Stimulated activated CD8-positive, alpha-beta memory T cell treated with anti-CD3 and anti-CD28 coated beads, Interleukin-2, amount 100 ng/mL, for 48 hours (primary cell): ENCODE results near the gene EPN1.

Experiments
- DNase-seq, 2 donors: peaks; one replicate each; pipeline ENCODE4 v3.0.0-alpha.2; 2020; ENCODE audit warnings: low read depth in 2 of 2

Gene EPN1

DNA sequence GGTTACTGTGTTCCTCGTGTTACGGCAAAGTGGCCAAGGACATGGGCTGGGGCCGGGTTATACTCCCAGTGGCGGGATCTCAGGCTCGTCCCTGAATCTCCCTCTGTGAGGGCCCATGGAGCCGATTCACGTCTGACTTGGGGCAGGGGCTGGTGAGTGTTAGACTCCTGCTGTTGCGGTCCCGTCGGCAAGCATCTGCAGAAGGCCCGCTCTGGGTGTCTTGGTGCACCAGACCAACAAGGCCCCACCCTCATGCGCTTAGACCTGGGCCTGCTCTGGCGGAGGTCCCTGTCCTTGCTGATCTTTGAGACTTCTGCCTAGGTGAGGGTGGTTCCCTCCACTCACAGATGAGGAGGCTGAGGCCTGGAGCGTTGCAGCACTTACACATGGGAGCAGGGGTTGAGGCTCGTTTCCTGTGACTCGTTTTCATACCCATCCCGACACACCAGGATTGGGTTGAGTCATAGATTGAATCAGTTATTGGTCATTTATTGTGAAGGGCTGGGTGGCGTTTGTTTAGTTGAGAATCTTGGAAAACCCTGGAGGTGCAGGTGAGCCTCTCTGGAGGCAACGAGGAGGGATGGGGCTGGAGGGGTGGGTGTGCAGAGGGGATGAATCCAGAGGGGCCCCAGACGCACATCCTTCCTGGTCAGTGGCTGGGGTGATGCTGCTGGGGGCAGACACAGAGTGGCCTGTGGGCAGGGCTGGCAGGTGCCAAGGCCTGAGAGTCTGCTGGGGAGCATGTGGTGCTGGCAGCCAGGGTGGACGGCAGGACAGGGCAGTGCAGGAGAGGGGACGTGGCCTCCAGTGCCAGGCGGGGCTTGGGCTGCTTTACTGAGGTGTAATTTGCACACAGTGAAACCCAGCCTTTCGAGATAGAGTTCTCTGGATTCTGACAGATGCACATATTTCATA, 4.6 kb downstream of the EPN1 start:
- DNase-seq, result no peak

DNA sequence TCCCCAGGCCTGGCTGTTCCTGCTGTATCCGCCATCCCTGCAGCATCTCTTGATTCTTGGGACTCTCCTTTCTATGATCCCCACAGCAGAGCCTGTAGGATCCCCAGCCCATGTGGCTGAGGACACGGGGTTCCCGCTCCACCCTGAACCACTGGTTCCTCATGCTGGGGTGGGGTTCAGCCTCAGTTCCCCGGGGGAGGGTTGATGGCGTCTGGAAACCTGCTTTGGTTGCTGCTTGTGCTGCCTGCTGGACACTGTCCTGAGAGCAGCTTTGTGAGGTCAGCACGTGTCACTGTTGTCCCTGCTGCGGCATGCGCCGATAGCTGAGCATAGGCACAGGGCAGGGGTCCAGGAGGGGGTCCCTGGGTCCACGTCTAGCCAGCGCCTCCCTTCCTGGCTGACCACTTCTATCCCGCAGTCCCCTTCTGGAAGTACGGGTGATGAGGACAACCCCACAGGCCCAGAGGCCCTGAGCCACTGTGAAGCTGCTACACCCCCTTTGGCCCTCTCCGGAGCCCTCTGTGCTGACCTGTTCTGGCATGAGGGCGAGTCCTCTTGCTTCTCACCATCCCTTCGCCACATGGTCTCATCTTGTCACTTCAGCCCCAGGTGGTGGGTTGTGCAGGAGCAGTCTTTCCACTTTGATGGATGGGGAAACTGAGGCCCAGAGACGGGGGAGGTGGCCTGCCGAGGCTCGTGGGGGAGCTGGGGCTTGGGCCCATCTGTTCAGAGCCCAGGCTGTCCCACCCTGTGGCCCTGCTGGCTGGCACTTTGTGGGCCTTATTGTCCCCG, 5.5 kb downstream of the EPN1 start:
- DNase-seq, result no peak

DNA sequence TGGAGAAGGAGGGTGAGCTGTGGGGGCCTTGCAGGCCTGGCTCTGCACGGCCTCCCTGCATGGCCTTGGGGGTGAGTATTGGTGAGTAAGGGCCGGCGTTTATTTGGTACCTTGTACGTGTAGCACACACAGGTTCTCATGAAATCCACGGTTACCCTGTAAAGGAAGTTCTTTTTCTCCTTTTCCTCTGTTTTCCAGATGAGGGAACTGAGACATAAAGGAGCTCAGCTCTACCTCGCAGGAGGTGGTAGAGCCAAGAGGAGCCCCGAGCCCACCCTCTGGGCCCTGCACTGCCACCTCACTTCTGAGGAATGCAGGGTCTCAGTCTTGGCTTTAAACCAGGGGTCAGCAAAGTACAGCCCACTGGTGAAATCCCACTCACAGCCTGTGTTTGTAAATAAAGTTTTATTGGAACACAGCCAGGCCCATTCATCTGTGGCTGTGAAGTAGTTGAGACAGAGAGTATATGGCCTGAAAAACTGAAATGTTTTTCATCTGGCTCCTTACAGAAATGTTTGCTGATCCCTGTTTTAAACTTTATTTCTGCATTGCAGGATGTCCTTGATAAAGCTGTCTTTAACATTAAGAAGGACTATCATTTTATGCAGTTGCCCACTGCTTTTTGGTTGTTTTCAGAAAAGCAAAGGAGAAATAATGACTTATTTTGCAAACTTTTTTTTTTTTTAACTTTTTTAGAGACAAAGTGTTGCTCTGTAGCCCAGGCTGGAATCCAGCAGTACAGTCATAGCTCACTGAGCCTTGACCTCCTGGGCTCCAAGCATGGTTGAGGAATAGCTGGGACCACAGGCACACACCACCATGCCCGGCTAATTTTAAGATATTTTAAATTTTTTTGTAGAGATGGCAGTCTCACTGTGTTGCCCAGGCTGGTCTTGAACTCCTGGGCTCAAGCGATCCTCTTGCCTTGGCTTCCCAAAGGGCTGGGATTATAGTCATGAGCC, 6.4 kb downstream of the EPN1 start:
- DNase-seq, result no peak

DNA sequence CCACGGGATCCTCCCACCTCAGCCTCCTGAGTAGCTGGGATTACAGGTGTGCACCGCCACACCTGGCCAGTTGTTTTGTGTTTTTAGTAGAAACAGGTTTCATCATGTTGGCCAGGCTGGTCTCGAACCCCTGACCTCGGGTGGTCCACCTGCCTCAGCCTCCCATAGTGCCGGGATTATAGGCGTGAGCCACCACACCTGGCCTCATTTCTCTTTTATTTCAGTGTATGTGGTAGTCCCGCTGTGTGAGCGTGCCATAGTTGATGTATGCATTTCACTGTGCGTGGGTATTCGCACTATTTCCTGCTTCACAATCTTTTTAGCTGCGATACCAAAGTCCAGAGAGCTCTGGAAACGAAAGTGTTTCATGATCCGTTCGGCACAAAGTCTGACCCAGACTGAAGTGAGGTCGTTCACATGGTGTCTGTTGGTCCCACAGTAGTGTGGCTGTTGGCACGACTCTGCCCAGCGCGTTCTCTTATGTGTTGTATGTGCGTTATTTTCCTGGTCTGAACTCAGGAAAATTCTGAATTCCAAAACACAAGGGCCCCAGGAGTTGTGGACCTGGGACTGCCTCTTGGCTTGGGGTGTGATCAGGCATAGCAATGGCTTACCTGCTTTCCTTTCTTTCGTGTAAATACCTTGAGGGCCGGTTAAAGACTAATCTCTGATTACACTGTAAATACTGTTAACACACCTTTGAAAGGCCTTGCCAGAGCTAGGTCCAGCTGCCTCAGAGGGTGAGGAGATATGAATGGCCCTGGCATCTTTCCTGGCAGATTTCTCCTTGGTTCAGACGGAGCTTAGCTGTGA, 8.6 kb downstream of the EPN1 start:
- DNase-seq, result no peak

- DNase-seq, result no peak
Measured at GRCh38 chr19:55684946-55685681, 10.1 kb downstream of the EPN1 start.

DNA sequence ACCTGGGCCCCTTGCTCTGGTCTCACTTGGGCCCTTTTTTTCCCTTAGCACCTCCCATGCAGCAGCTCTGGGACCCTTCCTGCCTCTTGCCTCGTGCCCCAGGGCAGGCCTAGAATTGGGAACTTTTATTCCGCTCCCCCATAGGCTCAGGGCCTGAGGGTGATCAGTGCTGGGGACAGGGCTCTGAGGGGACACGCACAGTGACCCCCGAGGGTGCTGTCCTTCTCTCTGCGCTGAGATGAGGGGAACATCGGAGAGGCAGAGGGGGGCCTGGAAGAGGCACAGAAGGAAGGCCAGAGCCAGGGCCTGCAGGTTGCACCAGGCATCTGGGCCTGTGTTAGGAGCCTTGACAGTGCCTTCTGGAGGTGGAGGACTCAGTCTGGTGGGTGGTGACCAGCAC, 10.8 kb downstream of the EPN1 start:
- DNase-seq, result no peak

GRCh38 chr19:55686311-55687050, 11.5 kb downstream of the EPN1 start:
- DNase-seq, result no peak

- no peak for DNase-seq
Measured at GRCh38 chr19:55687281-55688201, 12.5 kb downstream of the EPN1 start.

- no peak for DNase-seq
Measured at GRCh38 chr19:55688422-55689218, 13.6 kb downstream of the EPN1 start.

GRCh38 chr19:55689411-55690108, 14.5 kb downstream of the EPN1 start:
- no peak for DNase-seq

- no peak for DNase-seq
Measured at GRCh38 chr19:55690109-55690768, 15.2 kb downstream of the EPN1 start.

GRCh38 chr19:55690769-55691545, 15.9 kb downstream of the EPN1 start:
- no peak for DNase-seq

DNA sequence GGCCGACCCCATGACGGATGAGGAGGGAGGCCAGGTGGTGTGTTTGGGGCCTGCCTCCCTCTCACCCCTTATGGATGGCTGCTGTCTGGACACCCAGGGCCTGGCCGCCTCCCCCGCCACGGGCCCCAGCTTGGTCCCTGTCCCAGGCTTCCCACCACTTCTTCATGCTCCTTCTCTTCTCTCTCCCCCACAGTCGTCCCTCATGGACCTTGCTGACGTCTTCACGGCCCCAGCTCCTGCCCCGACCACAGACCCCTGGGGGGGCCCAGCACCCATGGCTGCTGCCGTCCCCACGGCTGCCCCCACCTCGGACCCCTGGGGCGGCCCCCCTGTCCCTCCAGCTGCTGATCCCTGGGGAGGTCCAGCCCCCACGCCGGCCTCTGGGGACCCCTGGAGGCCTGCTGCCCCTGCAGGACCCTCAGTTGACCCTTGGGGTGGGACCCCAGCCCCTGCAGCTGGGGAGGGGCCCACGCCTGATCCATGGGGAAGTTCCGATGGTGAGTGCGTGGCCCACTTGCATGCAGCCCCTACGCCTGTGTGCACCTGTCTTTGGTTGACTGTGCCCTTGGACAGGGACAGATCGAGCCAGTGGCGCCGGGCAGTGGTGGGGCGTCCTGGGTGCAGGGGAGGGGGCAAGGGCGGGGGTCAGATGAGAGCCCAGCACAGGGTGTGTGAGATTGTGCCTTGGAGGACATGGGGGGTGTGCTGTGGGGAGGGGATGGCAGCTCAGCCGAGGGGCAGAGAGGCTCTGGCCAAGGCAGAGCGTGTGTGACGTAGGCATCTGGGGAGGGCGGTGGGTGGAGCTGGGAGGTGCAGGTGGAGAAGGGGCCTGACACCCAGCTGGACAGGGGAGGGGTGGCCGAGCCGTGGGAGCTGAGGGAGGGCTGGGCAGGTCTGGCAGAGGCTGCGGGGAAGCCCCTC, 16.8 kb downstream of the EPN1 start:
- no peak for DNase-seq

DNA sequence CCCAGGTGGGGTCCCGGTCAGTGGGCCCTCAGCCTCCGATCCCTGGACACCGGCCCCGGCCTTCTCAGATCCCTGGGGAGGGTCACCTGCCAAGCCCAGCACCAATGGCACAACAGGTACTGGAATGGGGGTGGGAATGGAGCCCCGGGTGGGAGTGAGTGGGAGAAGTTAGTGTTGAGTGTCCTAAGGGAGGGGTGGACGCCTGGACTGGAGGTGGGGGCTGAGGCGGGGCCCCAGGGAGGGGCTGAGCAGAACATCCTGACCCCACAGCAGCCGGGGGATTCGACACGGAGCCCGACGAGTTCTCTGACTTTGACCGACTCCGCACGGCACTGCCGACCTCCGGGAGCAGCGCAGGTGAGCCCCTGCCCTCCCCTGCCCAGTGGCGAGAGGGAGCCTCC, 17.7 kb downstream of the EPN1 start:
- DNase-seq, result no peak
